Limb (tissue), 2 donors: Measurements from ENCODE around the gene ACER1.
"Not testable (repeated sequence)": the region's sequence is repeated elsewhere in the genome, so short reads cannot be mapped to it uniquely, and the experiment has no call there.

Experiments
- DNase-seq, 2 donors: peaks; one replicate each; pipeline ENCODE4 v3.0.0-alpha.2; 2016; ENCODE audit errors: extremely low spot score in 2 of 2

Gene ACER1, protein sequence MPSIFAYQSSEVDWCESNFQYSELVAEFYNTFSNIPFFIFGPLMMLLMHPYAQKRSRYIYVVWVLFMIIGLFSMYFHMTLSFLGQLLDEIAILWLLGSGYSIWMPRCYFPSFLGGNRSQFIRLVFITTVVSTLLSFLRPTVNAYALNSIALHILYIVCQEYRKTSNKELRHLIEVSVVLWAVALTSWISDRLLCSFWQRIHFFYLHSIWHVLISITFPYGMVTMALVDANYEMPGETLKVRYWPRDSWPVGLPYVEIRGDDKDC

DNA sequence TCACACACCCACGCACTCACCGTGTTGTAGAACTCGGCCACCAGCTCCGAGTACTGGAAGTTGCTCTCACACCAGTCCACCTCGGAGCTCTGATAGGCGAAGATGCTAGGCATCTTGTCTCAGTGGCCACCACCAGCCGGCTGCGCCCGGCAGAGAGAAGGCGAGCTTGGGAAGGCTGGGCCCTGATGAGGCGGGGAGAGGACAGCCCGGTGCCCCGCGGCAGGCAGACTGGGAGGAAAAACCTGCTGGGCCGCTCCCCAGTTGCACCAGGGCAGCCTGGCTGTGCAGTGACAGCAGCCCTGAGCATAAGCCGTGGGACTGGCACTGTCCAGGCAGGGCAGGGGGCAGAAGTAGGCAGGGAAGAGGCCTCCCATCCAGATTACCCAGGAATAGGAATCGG, at the start of gene ACER1:
TSS of gene ACER1 (minus strand) at position 174 of the 400 bp plus-strand sequence. CDS start at position 113, 61 bp downstream.
- no peak for DNase-seq

DNA sequence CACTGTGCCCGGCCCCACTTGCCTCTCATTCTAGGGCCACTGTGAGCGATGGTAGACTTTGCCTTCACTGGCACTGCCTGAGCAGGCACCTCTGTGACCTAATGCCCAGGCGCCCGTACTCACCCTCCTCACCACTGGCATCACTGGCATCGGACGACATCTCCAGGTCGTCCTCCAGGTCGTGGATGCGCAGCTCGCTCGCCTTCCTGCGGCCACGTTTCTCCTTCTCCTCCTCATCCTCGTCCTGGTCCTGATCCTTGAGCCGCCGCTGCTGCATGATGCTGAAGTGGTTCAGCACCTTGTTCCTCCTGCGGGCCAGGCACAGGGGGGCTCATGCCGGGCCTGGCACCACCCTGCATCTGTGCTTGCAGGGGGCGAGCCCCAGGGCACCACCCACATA, 49.8 kb upstream of the ACER1 start:
- DNase-seq, result no peak

DNA sequence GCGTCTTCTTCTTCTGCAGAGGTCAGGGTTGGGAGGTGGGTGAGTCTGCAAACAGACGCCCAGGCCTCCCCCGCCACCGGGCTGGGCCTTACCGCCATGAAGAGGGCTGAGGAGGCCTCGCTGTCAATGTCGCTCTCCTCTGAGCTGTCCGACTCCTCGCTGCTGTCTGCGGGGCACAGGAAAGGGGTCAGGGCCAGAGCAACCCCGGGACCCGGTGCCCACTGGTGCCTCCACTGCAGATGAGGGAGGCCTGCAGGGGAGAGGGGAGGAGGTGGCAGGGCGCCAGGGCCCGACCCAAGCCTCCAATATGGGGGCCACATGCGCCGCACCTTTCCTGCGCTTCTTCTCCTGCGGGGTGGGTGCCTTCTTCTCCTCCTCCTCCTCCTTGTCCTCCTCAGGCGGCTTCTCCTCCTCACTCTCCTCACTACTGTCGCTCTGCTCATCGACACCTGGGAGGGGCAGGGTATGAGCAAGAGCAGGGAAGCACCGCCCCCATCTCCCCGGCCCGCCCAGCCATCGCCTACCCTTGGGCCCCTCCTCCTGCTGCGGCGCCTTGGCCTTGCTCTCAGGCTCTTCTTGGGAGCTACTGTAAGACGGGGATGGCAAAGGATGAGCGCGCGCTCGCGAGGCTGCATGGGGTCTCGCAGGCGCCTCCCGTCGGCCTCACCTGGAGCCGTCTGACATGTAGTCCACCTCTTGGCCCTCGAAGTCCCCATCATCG, 47.8 kb upstream of the ACER1 start:
- DNase-seq, result no peak

DNA sequence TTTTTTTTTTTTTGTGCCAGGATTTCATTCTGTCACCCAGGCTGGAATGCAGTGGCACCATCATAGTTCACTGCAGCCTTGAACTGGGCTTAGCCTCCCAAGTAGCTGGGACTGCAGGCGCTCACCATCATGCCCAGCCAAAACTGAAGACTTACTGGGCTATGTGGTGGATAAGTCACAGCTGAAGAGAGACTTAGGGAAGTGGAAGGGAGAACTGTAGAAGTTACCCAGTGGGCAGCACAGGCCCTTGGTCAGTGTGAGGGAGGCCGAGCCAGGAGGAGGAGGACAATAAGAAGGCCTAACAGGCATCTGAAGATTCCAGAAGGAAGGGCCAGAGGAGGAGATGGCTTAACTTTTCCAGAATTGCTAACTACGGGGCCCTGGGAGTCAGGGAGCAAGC, 46.3 kb upstream of the ACER1 start:
- no peak for DNase-seq

DNA sequence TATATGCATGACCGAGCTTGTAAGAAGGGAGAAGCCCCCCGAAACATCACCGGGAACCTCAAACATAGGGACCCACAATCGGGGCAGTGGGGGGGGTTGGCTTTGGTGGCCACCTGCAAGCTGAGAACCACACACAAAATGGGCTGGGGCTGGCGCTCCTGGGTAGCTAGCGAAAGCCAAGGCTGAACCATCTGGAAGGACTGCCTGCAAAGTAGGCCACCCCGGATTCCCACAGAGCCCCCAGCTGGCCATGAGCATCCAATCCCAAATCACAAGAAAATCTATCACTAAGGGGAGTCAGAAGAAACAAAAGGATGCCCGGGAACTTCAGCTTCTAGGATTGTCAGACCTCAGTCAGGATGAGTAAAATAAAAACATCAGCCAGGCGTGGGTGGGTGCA, 45.1 kb upstream of the ACER1 start:
- DNase-seq, result no peak

DNA sequence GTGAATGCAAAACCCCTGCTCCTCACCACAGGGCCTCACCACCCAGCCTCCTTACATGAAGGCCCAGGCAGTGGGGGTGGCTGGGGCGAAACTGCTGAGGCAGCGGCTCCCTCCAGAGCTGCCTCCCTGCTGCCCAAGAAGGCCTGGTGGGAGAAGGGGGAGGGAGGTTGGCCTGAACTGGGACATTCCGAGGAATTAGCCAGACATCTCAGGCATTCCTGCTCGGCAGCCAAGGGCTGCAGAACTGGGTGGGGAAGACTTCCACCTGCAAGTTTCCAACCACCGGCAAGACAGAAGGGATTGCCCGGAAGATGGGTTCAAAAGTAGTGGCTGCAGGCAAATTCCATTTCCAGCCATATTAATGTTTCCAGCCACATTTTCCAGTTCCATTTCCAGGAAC, 44.6 kb upstream of the ACER1 start:
- DNase-seq, result peak; percentile 30 to 52

DNA sequence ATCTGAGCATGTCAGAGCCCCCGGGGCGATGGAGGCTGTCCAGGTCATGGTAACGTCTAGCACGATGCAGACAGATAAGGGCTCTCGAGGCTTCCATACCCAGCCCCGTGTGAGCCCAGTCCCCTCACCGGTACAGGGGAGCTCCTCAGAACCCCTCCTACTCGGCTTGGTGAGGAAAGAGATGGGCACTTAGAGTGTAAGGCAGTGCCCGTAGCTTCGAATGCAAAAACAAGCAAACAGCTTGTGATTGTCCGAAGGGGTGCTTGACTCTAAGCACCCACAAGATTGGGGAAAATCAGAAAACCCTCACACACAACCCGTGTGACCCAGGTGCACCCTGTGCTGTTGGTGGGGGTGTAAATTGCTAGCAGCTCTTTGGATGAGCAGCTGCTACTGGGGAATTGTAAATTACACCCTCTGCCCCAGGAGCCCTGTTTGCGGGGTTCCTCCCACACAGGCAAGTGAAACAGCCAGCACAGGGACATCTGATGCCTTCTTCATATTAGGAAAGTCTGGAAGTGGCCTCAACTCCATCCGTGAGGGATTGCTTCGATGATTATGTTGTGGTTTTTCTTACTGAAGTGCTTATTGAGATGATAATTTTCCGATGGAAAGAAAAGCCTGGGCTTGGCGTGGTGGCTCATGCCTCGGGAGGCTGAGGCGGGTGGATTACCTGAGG, 43.2 kb upstream of the ACER1 start:
- DNase-seq, result no peak

DNA sequence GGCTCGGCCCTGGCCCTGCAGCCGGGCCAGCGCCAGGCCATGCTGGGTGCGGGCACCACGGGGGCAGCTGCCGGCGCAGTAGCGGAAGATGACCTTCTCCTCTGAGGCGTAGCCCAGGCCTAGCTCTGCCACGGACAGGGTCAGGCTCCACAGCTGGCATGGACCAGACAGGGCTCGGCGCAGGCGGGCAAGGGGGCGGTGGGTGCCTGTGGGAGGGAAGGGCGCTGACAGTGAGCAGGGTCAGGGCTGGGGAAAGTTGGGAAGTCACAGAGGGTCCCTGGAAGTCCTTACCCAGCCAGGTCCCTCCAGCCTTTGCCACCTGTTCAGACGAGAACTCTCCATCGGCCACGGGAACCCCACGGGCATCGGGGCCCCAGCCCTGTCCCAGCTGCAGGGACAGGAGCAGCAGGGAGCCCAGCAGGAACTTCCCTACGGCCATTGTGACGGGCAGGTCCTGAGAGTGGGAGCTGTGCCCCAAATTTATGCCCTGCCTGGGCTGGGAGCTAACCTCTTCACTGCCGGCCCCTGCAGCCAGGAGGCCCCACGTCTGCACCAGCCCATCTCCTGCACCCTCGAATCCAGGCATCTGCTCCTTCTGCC, 42.1 kb upstream of the ACER1 start, which contains the start of gene PSPN:
TSS of gene PSPN (minus strand) at position 523 of the 600 bp plus-strand sequence. CDS start at position 439, 84 bp downstream.
- DNase-seq, result no peak

DNA sequence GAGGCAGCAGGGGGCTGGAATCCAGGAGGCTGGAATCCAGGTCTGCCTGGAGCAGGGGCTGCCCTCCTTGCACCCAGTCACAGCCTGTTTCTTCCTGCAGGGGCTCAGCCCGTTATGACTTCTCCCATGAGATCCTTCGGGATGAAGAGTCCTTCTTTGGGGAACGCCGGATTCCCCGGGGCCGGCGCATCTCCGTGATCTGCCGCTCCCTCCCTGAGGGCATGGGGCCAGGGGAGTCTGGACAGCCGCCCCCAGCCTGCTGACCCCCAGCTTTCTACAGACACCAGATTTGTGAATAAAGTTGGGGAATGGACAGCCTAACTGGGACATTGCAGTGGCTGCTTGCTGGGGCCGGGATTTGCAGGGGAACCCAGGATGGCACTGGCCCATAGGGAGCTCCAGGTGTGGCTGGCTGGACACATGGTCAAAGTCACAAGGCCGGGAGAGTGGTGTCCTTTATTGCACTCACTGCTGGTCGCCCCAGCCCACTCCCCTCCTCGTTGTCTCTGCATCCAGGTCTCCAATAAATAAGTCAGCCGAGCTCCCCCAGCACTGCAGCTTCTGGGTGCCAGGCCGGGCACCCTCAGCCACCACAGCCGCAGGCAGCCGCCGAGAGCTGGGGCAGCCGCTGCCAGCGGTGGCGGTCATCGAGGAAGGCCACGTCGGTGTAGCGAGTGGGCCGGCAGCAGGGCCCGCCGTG, 41.4 kb upstream of the ACER1 start:
- DNase-seq, result no peak

DNA sequence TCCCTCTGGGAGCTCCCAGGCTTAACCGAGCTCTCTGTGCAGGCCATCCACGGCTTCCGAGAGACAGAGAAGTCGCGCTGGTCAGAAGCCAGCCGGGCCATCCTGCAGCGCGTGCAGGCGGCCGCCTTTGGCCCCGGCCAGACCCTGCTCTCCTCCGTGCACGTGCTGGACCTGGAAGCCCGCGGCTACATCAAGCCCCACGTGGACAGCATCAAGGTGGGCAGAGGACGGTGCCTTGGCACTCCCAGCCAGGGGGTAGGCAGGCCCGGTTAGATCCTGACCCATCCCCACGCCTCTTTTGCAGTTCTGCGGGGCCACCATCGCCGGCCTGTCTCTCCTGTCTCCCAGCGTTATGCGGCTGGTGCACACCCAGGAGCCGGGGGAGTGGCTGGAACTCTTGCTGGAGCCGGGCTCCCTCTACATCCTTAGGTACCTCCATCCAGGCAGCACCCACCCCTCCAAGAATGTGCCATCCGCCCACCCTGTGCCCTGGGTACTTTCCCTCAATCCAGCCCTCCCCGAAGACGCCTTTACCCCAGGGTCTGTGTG, 40.8 kb upstream of the ACER1 start:
- DNase-seq, result no peak

DNA sequence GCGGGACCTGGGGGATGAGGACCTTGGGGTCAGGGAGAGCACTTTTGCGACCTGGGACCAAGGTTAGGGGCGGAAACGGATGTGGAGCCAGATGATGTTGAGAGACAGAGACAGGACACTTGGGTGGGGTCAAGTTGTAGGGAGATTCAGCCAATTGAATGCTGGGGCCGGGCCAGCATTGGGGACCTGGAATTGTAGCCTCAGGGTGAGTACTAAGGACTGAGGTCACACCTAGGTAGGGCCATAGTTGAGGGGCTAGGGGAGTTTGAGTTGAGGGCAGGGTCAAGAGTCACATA, 40.3 kb upstream of the ACER1 start:
- no peak for DNase-seq

DNA sequence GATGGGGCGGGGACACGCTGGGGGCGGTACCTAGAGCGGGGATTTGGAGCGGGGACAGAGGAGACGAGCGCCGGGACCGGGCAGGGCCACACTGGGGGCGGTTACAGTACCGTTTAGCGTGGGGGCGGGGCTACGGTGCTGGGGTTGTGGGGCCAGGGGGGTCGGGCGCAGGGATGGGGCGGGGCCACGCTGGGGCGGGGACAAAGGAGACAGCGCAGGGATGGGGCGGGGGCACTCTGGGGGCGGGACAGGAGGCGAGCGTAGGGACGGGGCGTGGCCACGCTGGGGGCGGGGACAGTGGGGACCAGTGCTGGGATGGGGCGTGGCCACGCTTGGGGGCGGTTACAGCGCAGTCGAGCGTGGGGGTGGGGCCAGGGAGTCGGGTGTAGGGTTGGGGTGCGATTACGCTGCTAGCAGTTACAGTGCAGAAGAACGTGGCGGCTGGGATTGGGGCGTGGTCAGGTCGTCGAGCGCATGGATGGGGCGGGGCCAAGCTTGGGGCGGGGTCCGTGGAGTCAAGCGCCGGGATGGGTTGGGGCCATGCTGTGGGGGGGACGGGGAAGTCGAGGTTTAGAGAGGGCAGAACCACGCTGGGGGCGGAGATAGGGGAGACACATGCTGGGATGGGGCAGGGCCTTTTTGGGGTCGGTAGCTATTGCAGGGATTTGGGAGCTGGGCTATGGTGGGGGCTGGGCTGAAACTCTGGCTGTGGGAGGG, 39.8 kb upstream of the ACER1 start:
- peak; percentile 99 to 100 for DNase-seq

DNA sequence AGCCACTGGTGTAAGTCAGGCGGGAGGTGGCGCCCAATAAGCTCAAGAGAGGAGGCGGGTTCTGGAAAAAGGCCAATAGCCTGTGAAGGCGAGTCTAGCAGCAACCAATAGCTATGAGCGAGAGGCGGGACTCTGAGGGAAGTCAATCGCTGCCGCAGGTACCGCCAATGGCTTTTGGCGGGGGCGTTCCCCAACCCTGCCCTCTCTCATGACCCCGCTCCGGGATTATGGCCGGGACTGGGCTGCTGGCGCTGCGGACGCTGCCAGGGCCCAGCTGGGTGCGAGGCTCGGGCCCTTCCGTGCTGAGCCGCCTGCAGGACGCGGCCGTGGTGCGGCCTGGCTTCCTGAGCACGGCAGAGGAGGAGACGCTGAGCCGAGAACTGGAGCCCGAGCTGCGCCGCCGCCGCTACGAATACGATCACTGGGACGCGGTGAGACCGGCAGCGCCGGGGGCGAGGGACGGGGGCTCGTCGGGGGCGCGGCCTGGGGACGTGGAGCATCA, 39.2 kb upstream of the ACER1 start, which contains the start of gene ALKBH7:
TSS of gene ALKBH7 (plus strand) at position 201 of the 502 bp plus-strand sequence. CDS start at position 228, 27 bp downstream.
- DNase-seq, result peak; percentile 96 to 100

DNA sequence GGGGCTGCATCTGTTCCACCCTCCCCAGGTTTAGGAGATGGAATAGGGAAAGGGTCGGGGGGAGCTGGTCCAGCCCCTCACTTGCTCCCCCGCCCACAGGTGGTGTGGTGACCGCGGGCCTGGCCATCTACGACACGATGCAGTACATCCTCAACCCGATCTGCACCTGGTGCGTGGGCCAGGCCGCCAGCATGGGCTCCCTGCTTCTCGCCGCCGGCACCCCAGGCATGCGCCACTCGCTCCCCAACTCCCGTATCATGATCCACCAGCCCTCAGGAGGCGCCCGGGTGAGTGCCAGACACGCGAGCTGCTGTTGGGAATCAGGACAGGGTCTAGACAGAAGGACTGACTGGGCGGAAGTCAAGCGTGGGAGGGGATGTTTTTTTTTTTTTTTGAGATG, 30.9 kb upstream of the ACER1 start:
- DNase-seq, result no peak

DNA sequence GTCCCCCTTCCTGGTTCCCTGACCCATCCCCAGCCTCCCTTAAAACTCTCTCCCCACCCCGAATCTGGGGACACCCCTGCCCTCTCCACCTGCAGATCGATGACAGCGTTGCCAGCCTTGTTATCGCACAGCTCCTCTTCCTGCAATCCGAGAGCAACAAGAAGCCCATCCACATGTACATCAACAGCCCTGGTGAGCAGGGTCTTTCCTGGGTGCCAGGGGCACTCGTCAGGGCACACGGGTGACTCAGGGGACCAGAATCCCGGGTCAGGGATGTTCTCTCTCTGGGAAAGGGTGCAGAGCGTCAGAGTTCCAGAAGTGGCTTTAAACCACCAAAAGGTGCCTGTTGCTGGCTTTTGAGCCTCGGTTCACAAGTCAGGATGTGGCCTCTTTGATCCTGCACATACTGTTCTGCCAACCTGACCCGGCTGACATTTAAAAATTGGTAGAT, 29.0 kb upstream of the ACER1 start:
- no peak for DNase-seq

DNA sequence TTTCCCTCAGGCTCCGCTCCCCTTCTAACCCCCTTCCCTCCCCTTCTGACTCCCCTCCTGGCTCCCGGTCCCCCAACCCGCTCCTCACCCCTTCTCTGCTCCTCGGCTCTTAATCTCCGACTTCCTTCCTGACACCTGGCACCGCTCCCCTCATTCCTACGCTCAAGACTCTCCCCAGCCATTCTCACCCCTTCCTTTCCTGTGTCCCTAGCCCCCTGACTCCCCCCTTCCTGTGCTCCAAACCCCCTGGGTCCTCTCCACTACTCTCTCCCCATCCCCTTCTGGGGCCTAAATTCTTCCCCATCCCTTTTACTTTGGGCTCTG, 28.6 kb upstream of the ACER1 start:
- DNase-seq, result peak in 1 of 2 donors; percentile 33

DNA sequence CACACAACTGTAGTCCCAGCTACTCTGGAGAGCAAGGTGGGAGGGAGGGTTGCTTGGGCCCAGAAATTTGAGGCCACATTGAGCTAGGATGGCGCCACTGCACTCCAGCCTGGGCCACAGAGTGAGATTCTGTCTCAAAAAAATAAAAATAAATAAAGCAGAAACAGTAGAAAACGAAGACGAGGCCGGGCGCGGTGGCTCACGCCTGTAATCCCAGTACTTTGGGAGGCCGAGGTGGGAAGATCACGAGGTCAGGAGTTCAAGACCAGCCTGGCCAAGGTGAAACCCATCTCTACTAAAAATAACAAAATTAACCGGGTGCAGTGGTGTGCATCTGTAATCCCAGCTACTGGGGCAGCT, 27.4 kb upstream of the ACER1 start:
- DNase-seq, result not testable (repeated sequence)

DNA sequence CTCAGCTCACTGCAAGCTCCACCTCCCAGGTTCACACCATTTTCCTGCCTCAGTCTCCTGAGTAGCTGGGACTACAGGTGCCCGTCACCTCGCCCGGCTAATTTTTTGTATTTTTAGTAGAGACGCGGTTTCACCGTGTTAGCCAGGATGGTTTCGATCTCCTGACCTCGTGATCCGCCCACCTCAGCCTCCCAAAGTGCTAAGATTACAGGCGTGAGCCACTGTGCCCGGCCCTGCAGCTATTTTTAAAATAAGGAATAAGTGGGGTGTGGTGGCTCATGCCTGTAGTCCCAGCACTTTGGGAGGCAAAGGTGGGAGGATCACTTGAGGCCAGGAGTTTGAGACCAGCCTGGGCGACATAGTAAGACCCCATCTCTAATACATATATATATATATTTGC, 27.0 kb upstream of the ACER1 start:
- not testable (repeated sequence) for DNase-seq

DNA sequence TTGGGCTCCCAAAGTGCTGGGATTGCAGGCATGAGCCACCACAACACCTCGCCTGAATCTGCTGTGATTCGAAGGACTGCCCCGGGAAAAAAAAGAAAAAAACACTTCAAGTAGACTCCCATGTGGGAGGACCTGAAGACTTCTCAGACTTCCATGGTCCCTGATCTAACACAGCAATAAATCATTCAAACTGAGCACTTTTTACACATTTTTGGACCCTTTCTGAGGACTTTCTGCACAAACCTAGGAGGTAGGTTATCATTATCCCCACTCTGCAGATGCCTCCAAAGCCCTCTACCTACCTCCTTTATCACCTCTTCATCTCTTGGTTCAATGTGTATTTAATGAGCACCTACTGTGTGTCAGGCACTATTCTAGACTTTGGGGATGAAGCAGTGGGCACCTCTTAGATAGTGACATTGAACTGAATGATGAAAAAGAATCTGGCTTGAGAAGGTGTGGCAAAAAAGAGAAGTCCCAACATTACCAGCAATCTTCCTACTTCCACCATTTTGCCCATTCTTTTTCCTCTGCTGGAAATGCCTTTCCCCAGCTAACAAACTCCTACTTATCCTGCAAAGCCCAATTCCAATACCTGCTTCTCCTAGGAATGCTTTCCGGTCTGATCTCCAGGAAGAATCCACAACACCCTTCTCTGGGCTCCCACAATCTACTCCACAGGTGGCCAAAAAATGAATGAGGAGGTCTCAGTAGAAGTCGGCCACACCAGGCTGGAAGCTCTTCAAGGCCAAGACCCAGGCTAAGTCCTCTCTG, 26.3 kb upstream of the ACER1 start:
- DNase-seq, result no peak

DNA sequence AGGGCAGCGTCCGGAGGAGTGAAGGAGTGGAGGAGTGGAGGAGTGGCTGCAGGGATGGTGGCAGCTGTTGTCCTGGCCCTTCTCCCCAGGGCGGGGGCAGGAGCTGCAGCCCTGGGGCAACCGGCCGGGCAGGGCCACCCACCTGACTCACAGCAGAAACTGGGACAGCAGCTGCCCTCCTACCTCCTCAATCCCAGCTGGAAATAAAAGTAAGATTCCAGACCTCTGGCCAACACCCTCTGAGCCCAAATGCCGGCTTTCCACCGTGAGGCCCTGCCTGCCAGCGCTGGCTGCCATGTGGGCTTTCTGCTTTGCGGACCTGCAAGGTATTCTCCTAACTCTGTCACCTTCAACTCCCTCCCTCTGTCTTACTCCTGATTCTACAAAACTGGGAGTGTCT, 24.6 kb upstream of the ACER1 start:
- DNase-seq, result no peak
